Type B pancreatic cell (in vitro differentiated cells): ENCODE results near the gene IFT80. TPM values are rescaled to one million over a fixed set of nuclear protein-coding genes. Genes with fewer than 3 reads are reported as not detected.

Experiments used
- DNase-seq: peaks from one replicate; pipeline ENCODE4 v3.0.0; 2021; ENCODE audit warnings: mixed read lengths; ENCODE audit not compliant: unreplicated experiment; ENCODE audit errors: extremely low spot score
- H3K27ac Mint-ChIP-seq: 2 replicates; pipeline ENCODE4 v1.8.0; 2021; ENCODE audit warnings: mild to moderate bottlenecking, mixed read lengths
- H3K27me3 Mint-ChIP-seq: 2 replicates; pipeline ENCODE4 v1.8.0; 2021; ENCODE audit warnings: mixed read lengths
- H3K36me3 Mint-ChIP-seq: 2 replicates; pipeline ENCODE4 v1.8.0; 2021; ENCODE audit warnings: mixed read lengths
- H3K4me1 Mint-ChIP-seq: one replicate; pipeline ENCODE4 v1.8.0; 2021; ENCODE audit warnings: mixed read lengths; ENCODE audit not compliant: unreplicated experiment
- H3K4me3 Mint-ChIP-seq: 2 replicates; pipeline ENCODE4 v1.8.0; 2021; ENCODE audit warnings: mild to moderate bottlenecking, mixed read lengths
- H3K9me3 Mint-ChIP-seq: 2 replicates; pipeline ENCODE4 v1.8.0; 2021; ENCODE audit warnings: mixed read lengths
- total RNA-seq: library from RNA; stranded (reverse); gene quantifications from 2 replicates; pipeline ENCODE4 v1.2.1, GENCODE V29; 2021; ENCODE audit warnings: low replicate concordance
- TF ChIP-seq, protein P1 (sequence below): fragments of 200-600 bp; sonication (generic); conservative IDR thresholded peaks from 2 replicates; pipeline ENCODE4 v1.5.0; 2021; ENCODE audit warnings: antibody characterized with exemption, mild to moderate bottlenecking

The IFT80 gene
- total RNA-seq, 1 donor from 2014 or later: 40.8 TPM

DNA sequence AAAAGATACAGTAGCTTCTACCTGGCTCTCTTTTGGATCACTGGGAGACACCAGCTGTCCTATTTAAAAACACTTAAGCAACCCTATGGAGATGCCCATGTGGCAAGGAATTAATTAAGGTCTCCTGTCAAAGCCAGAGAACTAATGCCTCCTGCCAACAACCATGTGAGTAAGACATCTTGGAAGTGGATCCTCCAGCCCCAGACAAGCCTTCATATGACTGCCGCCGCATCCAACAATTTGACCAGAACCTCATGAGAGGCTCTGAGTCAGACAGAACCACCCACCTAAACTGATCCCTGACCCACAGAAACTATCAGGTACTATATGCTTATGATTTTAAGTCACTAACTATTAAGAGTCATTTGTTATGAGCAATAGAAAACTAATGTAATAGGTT lies 22.3 kb downstream of the IFT80 start:
- TF ChIP-seq, protein P1, sequence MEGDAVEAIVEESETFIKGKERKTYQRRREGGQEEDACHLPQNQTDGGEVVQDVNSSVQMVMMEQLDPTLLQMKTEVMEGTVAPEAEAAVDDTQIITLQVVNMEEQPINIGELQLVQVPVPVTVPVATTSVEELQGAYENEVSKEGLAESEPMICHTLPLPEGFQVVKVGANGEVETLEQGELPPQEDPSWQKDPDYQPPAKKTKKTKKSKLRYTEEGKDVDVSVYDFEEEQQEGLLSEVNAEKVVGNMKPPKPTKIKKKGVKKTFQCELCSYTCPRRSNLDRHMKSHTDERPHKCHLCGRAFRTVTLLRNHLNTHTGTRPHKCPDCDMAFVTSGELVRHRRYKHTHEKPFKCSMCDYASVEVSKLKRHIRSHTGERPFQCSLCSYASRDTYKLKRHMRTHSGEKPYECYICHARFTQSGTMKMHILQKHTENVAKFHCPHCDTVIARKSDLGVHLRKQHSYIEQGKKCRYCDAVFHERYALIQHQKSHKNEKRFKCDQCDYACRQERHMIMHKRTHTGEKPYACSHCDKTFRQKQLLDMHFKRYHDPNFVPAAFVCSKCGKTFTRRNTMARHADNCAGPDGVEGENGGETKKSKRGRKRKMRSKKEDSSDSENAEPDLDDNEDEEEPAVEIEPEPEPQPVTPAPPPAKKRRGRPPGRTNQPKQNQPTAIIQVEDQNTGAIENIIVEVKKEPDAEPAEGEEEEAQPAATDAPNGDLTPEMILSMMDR: no peak
- Mint-ChIP-seq H3K36me3 (peaks cover 11% of the 10 kb centered on the region), H3K4me1 (no peaks in the 10 kb centered on the region), H3K9me3 (no peaks in the 10 kb centered on the region), H3K27me3 (no peaks in the 10 kb centered on the region), H3K4me3 (no peak overlapping the region), H3K27ac (no peak overlapping the region)
- DNase-seq: no peak

DNA sequence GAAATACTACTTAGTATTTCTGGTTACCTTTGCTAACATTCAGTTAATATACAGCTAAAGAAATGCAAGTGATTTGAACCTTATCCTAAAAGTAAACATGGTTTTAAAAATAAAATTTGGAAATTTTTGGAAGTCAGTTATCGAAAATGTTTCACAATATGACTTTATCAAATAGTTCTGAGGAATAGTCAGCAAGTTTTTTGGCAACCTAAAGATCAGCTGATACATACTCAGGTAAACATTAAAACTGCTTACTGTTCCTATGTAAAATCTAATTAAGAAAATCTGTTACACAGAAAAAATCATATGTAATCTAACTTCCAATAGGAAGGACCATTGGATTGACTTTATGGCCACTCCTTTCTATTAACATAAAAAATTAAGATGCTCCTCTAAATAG lies 24.1 kb downstream of the IFT80 start:
- no peak overlapping the region for H3K4me3 Mint-ChIP-seq
- no peaks in the 10 kb centered on the region for H3K4me1 Mint-ChIP-seq
- no peaks in the 10 kb centered on the region for H3K27me3 Mint-ChIP-seq
- no peak overlapping the region for H3K27ac Mint-ChIP-seq
- DNase-seq: no peak
- no peaks in the 10 kb centered on the region for H3K9me3 Mint-ChIP-seq
- H3K36me3 Mint-ChIP-seq: peaks cover 11% of the 10 kb centered on the region
- TF ChIP-seq, protein P1: no peak

DNA sequence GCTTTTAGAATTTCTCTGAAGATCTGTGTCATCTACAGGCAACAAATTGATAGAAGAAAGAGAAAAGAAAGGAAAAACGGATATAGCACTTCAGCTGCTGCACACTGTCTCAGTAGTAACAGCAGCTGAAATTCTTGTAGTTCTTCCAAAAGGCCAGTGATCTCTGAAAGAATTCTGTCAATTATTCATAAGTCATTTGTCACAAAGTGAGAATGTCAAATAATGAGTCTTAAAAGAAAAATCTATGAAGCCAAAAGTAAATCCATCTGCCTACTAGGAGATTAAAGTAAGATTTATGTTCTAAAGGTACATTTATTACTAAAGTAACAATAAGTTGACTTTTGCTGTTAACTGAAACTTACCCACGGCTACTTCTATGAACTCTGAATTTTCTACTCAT lies 24.6 kb downstream of the IFT80 start:
- Mint-ChIP-seq H3K36me3 (peaks cover 11% of the 10 kb centered on the region), H3K4me1 (no peaks in the 10 kb centered on the region), H3K27ac (no peak overlapping the region), H3K9me3 (no peaks in the 10 kb centered on the region), H3K4me3 (no peak overlapping the region), H3K27me3 (no peaks in the 10 kb centered on the region)
- TF ChIP-seq, protein P1: no peak
- no peak for DNase-seq

DNA sequence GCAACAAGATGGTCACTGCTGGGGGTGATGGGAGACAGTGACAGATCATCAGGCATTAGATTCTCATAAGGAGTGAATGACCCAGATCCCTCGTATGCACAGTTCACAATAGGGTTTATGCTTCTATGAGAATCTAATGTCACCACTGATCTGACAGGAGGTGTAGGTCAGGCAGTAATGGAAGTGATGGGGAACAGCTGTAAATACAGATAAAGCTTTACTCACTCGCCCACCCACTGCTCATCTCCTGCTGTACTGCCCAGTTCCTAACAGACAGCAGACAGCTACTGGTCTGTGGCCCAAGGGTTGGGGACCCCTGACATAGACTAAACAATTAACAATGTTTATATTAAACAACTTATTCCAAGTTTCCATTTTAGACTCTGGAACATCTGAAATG lies 25.4 kb downstream of the IFT80 start:
- no peak for DNase-seq
- no peaks in the 10 kb centered on the region for H3K27me3 Mint-ChIP-seq
- H3K9me3 Mint-ChIP-seq: no peaks in the 10 kb centered on the region
- no peaks in the 10 kb centered on the region for H3K4me1 Mint-ChIP-seq
- no peak overlapping the region for H3K4me3 Mint-ChIP-seq
- H3K27ac Mint-ChIP-seq: no peak overlapping the region
- peaks cover 11% of the 10 kb centered on the region for H3K36me3 Mint-ChIP-seq
- TF ChIP-seq, protein P1: no peak

DNA sequence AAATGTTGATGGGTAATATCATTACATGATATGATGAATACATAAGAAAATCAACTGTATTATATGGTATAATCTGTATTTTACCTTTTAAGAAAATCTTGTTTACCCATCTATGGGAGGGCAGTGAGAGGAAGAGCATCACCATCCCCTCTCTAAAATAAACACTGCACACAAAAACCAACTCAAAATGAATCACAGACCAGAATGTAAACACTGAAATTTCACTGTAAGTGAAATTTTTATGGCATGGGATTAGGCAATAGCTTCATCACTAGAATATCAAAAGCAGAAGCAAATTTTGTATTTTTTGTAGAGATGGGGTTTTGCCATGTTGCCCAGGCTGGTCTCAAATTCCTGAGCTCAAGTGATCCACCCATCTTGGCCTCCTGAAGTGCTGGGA lies 26.2 kb downstream of the IFT80 start:
- DNase-seq: no peak
- Mint-ChIP-seq H3K4me3 (no peak overlapping the region), H3K27me3 (no peaks in the 10 kb centered on the region), H3K9me3 (no peaks in the 10 kb centered on the region), H3K4me1 (no peaks in the 10 kb centered on the region), H3K36me3 (peaks cover 11% of the 10 kb centered on the region), H3K27ac (no peak overlapping the region)
- TF ChIP-seq, protein P1: no peak
